T-cell (primary cell): ENCODE measurements around the gene CDH4. TPM values are rescaled to one million over a fixed set of nuclear protein-coding genes. Genes with fewer than 3 reads are reported as not detected.

Experiments
- ATAC-seq, 4 experiments: fragments of 200-7000 bp in 3 of 4; fragments of 150-1000 bp in 1 of 4; cut with Tn5 transposase; replicated peaks in 1 of 4; 1 replicate in 3 of 4; 2 replicates in 1 of 4; pipeline ENCODE4 v1.10.0; 2021; ENCODE audit warnings: moderate library complexity in 3 of 4, mild to moderate bottlenecking in 2 of 4, moderate number of reproducible peaks in 1 of 4
- CTCF ChIA-PET, 2 donors: fragments of 300-600 bp; sonication (Branson Sonifier 250); formaldehyde crosslinking; loops; one replicate each; lab custom pipeline; 2022; ENCODE audit warnings: antibody characterized with exemption in 2 of 2; lab: Charles Lee
- POLR2A ChIA-PET, 2 donors: fragments of 300-600 bp; sonication (Branson Sonifier 250); formaldehyde crosslinking; loops; one replicate each; lab custom pipeline; 2022; ENCODE audit warnings: antibody characterized with exemption in 2 of 2; lab: Charles Lee
- DNase-seq, 35 experiments: peaks; one replicate each; pipeline versions ENCODE4 v3.0.0 to v3.0.0-alpha.2; 2013 to 2023
- H3K27ac ChIP-seq: one replicate; pipeline ENCODE4 v1.5.1; 2013; ENCODE audit warnings: low read length
- H3K27me3 ChIP-seq, 2 experiments: replicated peaks in 1 of 2; 1 replicate in 1 of 2; 2 replicates in 1 of 2; pipeline versions ENCODE4 v1.6.1 to v1.7.0; 2013; ENCODE audit warnings: low read length in 1 of 2, mixed read lengths in 1 of 2; ENCODE audit not compliant: control insufficient read depth in 2 of 2, insufficient read depth in 2 of 2; ENCODE audit errors: extremely low read depth in 1 of 2
- H3K36me3 ChIP-seq, 2 donors: 1 replicate in 1 of 2; 2 replicates in 1 of 2; pipeline versions ENCODE4 v1.6.1 to v1.7.0; 2013; ENCODE audit warnings: low read length in 1 of 2; ENCODE audit not compliant: control insufficient read depth in 2 of 2, insufficient read depth in 1 of 2; ENCODE audit errors: extremely low read depth in 1 of 2
- H3K4me1 ChIP-seq, 2 experiments: 1 replicate in 1 of 2; 2 replicates in 1 of 2; pipeline versions ENCODE4 v1.6.1 to v1.7.0; 2013; ENCODE audit warnings: low read length in 2 of 2, mixed read lengths in 1 of 2; ENCODE audit not compliant: insufficient read depth in 2 of 2, control insufficient read depth in 1 of 2; ENCODE audit errors: extremely low read depth in 1 of 2
- H3K4me3 ChIP-seq, 2 donors: 1 replicate in 1 of 2; 2 replicates in 1 of 2; pipeline versions ENCODE4 v1.5.1 to v1.7.0; 2013; ENCODE audit warnings: mild to moderate bottlenecking in 2 of 2, low read length in 1 of 2, moderate library complexity in 1 of 2; ENCODE audit not compliant: control insufficient read depth in 1 of 2; ENCODE audit errors: extremely low read depth in 1 of 2
- H3K9me3 ChIP-seq: 2 replicates; pipeline ENCODE4 v1.7.0; 2013
- H3K27ac Mint-ChIP-seq, 2 donors: one replicate each; pipeline ENCODE4 v1.8.0; 2020 to 2021; ENCODE audit warnings: mild to moderate bottlenecking in 2 of 2, mixed read lengths in 2 of 2
- H3K27me3 Mint-ChIP-seq, 2 donors: one replicate each; pipeline ENCODE4 v1.8.0; 2021 to 2022; ENCODE audit warnings: mixed read lengths in 2 of 2
- H3K36me3 Mint-ChIP-seq: one replicate; pipeline ENCODE4 v1.8.0; 2021; ENCODE audit warnings: mixed read lengths
- H3K4me1 Mint-ChIP-seq, 3 donors: one replicate each; pipeline ENCODE4 v1.8.0; 2020 to 2022; ENCODE audit warnings: mixed read lengths in 3 of 3, mild to moderate bottlenecking in 1 of 3
- H3K4me3 Mint-ChIP-seq, 3 donors: one replicate each; pipeline ENCODE4 v1.8.0; 2020 to 2022; ENCODE audit warnings: mild to moderate bottlenecking in 3 of 3, mixed read lengths in 3 of 3, moderate library complexity in 3 of 3
- H3K9me3 Mint-ChIP-seq, 3 donors: one replicate each; pipeline ENCODE4 v1.8.0; 2020 to 2022; ENCODE audit warnings: mixed read lengths in 3 of 3
- WGBS: methylation state at CpG from one replicate; pipeline ENCODE4 v1.1.5; 2013; ENCODE audit warnings: missing lambda C conversion rate; ENCODE audit not compliant: insufficient coverage; 5-methylcytosine and 5-hydroxymethylcytosine counted together
- total RNA-seq, 35 experiments: library from RNA in 6 of 35; stranded (reverse) in 6 of 35; fragments of 120-200 nt in 1 of 35; gene quantifications; one replicate each; pipeline versions ENCODE4 v1.2.1 to v1.2.4 and lab custom pipeline; 2013 to 2026

The CDH4 gene
- total RNA-seq, 5 donors from 2014 or later (not counting 1 experiment from before 2014, with no cell fraction given) = 0.06 to 0.64 (median 0.14) TPM

GRCh38 chr20:61350500-61351250, 98.6 kb downstream of the CDH4 start:
- 72% methylated on average over 5 of the region's 14 CpGs for WGBS
- no peak for DNase-seq
- ChIA-PET POLR2A (interaction anchor here in 1 of 2 donors (0.5 kb wide), 1 partner anchor 11 kb away, joined by 4 read pairs; no protein-coding TSS in a partner anchor), CTCF (no interaction called here)
- Mint-ChIP-seq H3K27me3 (peaks cover 0 to 4% of the 10 kb centered on the region in 2 donors), H3K9me3 (peaks cover 0 to 11% (median 4%) of the 10 kb centered on the region in 3 donors), H3K4me1 (no peaks in the 10 kb centered on the region), H3K27ac (no peak overlapping the region), H3K4me3 (no peak overlapping the region), H3K36me3 (no peaks in the 10 kb centered on the region)
- Histone ChIP-seq H3K4me3 (no peak overlapping the region), H3K4me1 (no peaks in the 10 kb centered on the region), H3K36me3 (no peaks in the 10 kb centered on the region), H3K27me3 (peaks cover 0 to 14% of the 10 kb centered on the region in 2 experiments), H3K27ac (no peak overlapping the region), H3K9me3 (no peaks in the 10 kb centered on the region)
- no peak for ATAC-seq

GRCh38 chr20:61352346-61353260, 100.5 kb downstream of the CDH4 start:
- Mint-ChIP-seq H3K27me3 (peaks cover 0 to 3% of the 10 kb centered on the region in 2 donors), H3K4me1 (no peaks in the 10 kb centered on the region), H3K27ac (no peak overlapping the region), H3K4me3 (no peak overlapping the region), H3K36me3 (no peaks in the 10 kb centered on the region), H3K9me3 (peaks cover 0 to 5% (median 4%) of the 10 kb centered on the region in 3 donors)
- H3K4me3 ChIP-seq = no peak overlapping the region
- no peaks in the 10 kb centered on the region for H3K9me3 ChIP-seq
- no peak overlapping the region for H3K27ac ChIP-seq
- no peaks in the 10 kb centered on the region for H3K36me3 ChIP-seq
- DNase-seq = no peak
- POLR2A ChIA-PET = no interaction called here
- peaks cover 0 to 19% of the 10 kb centered on the region in 2 experiments for H3K27me3 ChIP-seq
- ATAC-seq = no peak
- WGBS = 37% methylated on average over 26 of the region's 33 CpGs
- H3K4me1 ChIP-seq = no peaks in the 10 kb centered on the region
- CTCF ChIA-PET = no interaction called here

- Histone ChIP-seq H3K4me3 (no peak overlapping the region), H3K27ac (no peak overlapping the region), H3K4me1 (no peaks in the 10 kb centered on the region), H3K9me3 (no peaks in the 10 kb centered on the region), H3K36me3 (no peaks in the 10 kb centered on the region), H3K27me3 (peaks cover 0 to 24% of the 10 kb centered on the region in 2 experiments)
- DNase-seq (no peak), ATAC-seq (no peak)
- ChIA-PET POLR2A (no interaction called here), CTCF (no interaction called here)
- no peaks in the 10 kb centered on the region for H3K36me3 Mint-ChIP-seq
- no peaks in the 10 kb centered on the region for H3K9me3 Mint-ChIP-seq
- H3K27ac Mint-ChIP-seq = no peak overlapping the region
- peaks cover 2 to 3% of the 10 kb centered on the region in 2 donors for H3K27me3 Mint-ChIP-seq
- H3K4me1 Mint-ChIP-seq = no peaks in the 10 kb centered on the region
- no peak overlapping the region for H3K4me3 Mint-ChIP-seq
- WGBS = 94% methylated on average over 6 of the region's 12 CpGs
Observed at GRCh38 chr20:61353261-61354000, 101.4 kb downstream of the CDH4 start.

DNA sequence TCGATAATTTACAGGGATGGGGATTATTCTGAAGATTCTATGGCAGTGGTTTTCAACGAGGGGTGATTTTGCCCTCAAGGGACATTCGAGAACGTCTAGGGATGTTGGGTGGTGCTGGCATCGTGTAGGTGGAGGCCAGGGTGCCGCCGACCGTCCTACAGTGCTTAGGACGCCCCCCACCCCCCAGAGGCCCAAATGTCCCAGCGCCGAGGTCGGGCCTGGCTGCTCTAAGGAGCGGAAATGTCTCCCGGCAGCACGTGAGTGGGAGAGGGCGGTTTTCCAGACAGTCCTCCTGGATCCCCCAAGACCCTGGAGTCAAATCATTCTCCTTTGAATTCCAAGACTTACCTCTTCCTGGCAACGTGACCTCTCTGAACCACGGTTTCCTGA, 101.9 kb downstream of the CDH4 start:
- no peaks in the 10 kb centered on the region for H3K9me3 Mint-ChIP-seq
- H3K4me1 ChIP-seq = no peaks in the 10 kb centered on the region
- no peak for DNase-seq
- ChIA-PET POLR2A (no interaction called here), CTCF (no interaction called here)
- peaks cover 2 to 3% of the 10 kb centered on the region in 2 donors for H3K27me3 Mint-ChIP-seq
- H3K4me3 ChIP-seq = no peak overlapping the region
- no peaks in the 10 kb centered on the region for H3K4me1 Mint-ChIP-seq
- no peaks in the 10 kb centered on the region for H3K36me3 ChIP-seq
- 81% methylated on average over 7 of the region's 18 CpGs for WGBS
- H3K9me3 ChIP-seq = no peaks in the 10 kb centered on the region
- no peak for ATAC-seq
- no peak overlapping the region for H3K27ac ChIP-seq
- H3K4me3 Mint-ChIP-seq = no peak overlapping the region
- H3K36me3 Mint-ChIP-seq = no peaks in the 10 kb centered on the region
- H3K27ac Mint-ChIP-seq = no peak overlapping the region
- peaks cover 0 to 24% of the 10 kb centered on the region in 2 experiments for H3K27me3 ChIP-seq

DNA sequence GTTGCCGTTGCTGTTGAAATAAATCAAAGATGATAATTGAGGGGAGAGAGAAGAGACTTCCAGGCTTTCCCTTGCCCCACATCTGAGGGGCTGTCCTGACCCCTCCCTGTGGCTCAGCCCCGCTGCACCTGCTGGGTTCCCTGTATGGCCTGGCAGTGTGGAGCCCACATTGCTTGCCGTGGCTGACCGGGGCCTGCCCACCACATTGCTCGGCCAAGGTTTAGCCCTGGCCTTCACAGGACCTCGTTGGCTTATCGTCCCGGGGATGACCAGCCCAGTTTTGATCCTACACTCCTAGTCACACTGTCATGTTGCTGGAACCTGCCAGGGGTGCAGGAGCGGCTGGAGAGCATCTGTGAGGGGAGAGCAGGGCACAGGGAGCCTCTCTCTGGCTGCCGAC, 102.4 kb downstream of the CDH4 start:
- H3K4me3 Mint-ChIP-seq = no peak overlapping the region
- Histone ChIP-seq H3K36me3 (no peaks in the 10 kb centered on the region), H3K4me3 (no peak overlapping the region), H3K27ac (no peak overlapping the region), H3K4me1 (no peaks in the 10 kb centered on the region), H3K27me3 (peaks cover 0 to 23% of the 10 kb centered on the region in 2 experiments), H3K9me3 (no peaks in the 10 kb centered on the region)
- DNase-seq (no peak), ATAC-seq (no peak)
- H3K27ac Mint-ChIP-seq = no peak overlapping the region
- WGBS = 82% methylated on average over 5 of the region's 10 CpGs
- H3K4me1 Mint-ChIP-seq = no peaks in the 10 kb centered on the region
- POLR2A ChIA-PET = no interaction called here
- no peaks in the 10 kb centered on the region for H3K9me3 Mint-ChIP-seq
- CTCF ChIA-PET = no interaction called here
- no peaks in the 10 kb centered on the region for H3K36me3 Mint-ChIP-seq
- H3K27me3 Mint-ChIP-seq = peaks cover 2 to 3% of the 10 kb centered on the region in 2 donors

DNA sequence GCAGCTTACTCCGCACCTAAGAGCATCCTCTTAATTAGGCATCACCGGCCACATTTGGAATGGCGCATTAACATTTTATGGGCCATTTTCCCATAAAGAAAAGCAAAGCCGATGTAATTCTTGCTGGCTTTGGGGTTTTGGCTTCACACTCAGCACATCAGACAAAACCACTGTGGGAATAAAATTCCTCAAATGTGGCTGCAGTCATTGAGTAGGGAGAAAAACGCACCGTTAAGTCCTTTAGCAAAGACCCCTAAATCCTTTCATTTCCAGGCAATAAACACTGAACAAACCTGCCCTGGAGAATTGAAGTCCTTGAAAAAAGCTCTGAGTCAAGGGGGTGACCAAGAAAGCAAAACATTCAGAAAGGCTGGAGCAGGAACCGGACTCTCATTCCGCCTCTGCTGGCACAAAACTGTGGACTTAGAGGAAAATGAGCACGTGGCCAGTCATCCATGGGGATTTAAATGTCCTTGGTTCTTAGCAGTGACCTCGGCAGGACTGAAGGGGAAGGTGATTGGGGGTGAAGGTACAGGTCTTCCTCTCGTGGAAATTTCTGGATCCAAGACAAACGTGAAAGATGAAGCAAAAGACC, 102.9 kb downstream of the CDH4 start:
- ChIA-PET CTCF (no interaction called here), POLR2A (no interaction called here)
- H3K36me3 Mint-ChIP-seq = no peaks in the 10 kb centered on the region
- Histone ChIP-seq H3K36me3 (no peaks in the 10 kb centered on the region), H3K4me3 (no peak overlapping the region), H3K27me3 (peaks cover 0 to 21% of the 10 kb centered on the region in 2 experiments), H3K27ac (no peak overlapping the region), H3K9me3 (no peaks in the 10 kb centered on the region), H3K4me1 (no peaks in the 10 kb centered on the region)
- DNase-seq (no peak), ATAC-seq (no peak)
- WGBS = 83% methylated on average over 5 of the region's 12 CpGs
- H3K9me3 Mint-ChIP-seq = no peaks in the 10 kb centered on the region
- H3K4me3 Mint-ChIP-seq = no peak overlapping the region
- no peak overlapping the region for H3K27ac Mint-ChIP-seq
- H3K27me3 Mint-ChIP-seq = peaks cover 2 to 3% of the 10 kb centered on the region in 2 donors
- H3K4me1 Mint-ChIP-seq = no peaks in the 10 kb centered on the region
